Transverse colon (tissue), 3 donors: ENCODE measurements around the gene ARFIP1.

ENCODE experiments used
- CTCF ChIP-seq, 5 experiments: fragments of 200-600 bp in 3 of 5; fragments of 450-650 bp in 2 of 5; sonication (generic) in 3 of 5; IDR thresholded peaks; 1 replicate in 2 of 5; 2 replicates in 3 of 5; pipeline ENCODE4 v1.5.1; 2016 to 2017; ENCODE audit warnings: antibody characterized with exemption in 5 of 5, inconsistent platforms in 3 of 5, mild to moderate bottlenecking in 2 of 5, moderate library complexity in 1 of 5
- EP300 ChIP-seq: sonication (generic); formaldehyde crosslinking; IDR thresholded peaks from one replicate; pipeline ENCODE4 v1.6.1; 2017; ENCODE audit warnings: antibody characterized with exemption, low read depth
- POLR2A ChIP-seq: fragments of 450-650 bp; IDR thresholded peaks from one replicate; pipeline ENCODE4 v1.6.1; 2016; ENCODE audit warnings: antibody characterized with exemption, mild to moderate bottlenecking, moderate library complexity

GRCh38 chr4:152805818-152806217 is 26.1 kb downstream of the ARFIP1 start:
- TF ChIP-seq EP300 (no peak), CTCF (IDR thresholded peaks at IDR 0.05) (no peak), POLR2A (no peak)
